GM13977 (cell line): ENCODE measurements around the gene CEP83.

Source experiments
- DNase-seq: peaks from one replicate; pipeline ENCODE4 v3.0.0; 2012; ENCODE audit warnings: low spot score
- CTCF ChIP-seq: IDR thresholded peaks from 2 replicates; pipeline ENCODE4 v1.5.1; 2012; ENCODE audit warnings: mild to moderate bottlenecking, control low read depth; ENCODE audit not compliant: insufficient read depth; ENCODE audit errors: extremely low read depth, missing control alignments
- in situ Hi-C: fragments of 300-500 bp; cut with MboI; formaldehyde crosslinking; loops from one replicate; pipeline ENCODE4 v1.12.0; 2022; ENCODE audit warnings: low sequenced_read_pairs, low pct_unique_long_range_greater_than_20kb, mixed read lengths, inconsistent platforms; ENCODE audit not compliant: unreplicated experiment

Gene CEP83

DNA sequence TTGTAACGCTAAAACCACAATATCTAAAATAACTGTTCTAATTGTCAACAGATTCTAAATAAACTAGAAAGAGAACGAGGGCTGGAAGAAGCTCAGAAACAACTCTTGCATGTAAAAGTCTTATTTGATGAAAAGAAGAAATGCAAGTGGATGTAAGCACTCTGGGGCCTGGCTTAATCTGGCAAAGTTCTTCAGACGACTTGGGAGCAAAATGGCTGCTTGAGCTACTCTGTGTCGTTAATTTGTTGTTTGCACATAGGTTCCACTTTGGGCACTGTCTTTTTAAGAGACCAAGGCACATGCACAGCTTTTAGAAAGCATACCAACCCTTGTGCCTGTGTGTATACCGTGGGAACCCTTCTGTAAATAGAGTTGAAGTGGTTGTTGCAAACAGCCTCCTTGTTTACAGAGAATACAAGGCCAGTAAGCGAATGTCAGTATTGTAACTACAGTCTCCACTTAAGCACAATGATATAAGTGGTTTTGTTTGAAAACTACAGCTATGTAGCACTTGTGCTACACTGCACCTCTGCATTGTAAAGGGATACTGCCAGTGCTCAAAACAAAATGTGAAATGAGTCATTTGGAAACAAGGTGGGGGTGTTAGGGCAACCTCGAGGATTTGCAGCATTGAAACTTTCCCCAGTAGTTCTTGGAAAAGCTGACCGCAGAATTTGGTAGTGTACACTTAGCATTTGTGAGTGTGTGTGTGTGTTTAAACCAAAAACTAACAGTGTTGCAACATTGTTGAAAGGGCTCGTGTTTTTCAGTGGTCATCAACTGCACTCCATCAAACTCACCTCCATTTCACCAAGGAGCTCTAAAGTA is 154.3 kb downstream of the CEP83 start:
- no peak for DNase-seq
- no peak for TF ChIP-seq CTCF
- in situ Hi-C loops, result no loop called here

GRCh38 chr12:94304566-94305061 is 155.1 kb downstream of the CEP83 start:
- in situ Hi-C loops, result no loop called here
- TF ChIP-seq CTCF, result no peak
- no peak for DNase-seq

DNA sequence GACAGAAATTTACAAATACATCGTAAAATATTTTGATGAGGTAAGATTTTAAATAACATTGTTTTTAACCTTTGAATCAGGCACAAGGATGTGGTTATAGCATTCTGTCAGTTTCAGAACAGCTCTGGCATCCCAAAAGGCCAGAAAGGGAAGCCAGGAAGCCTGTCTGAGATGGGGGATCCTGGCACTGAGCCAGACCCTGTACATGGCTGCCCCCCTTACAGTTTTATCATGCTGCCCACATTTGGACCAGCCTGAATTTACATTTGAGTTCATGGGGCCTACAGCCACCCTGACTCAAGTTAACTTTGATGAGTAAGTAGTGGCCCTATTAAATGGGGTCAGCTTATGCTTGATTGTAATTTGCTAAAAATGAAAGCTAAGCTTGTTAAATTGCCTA is 155.7 kb downstream of the CEP83 start:
- DNase-seq, result no peak
- TF ChIP-seq CTCF, result no peak
- in situ Hi-C loops, result no loop called here

DNA sequence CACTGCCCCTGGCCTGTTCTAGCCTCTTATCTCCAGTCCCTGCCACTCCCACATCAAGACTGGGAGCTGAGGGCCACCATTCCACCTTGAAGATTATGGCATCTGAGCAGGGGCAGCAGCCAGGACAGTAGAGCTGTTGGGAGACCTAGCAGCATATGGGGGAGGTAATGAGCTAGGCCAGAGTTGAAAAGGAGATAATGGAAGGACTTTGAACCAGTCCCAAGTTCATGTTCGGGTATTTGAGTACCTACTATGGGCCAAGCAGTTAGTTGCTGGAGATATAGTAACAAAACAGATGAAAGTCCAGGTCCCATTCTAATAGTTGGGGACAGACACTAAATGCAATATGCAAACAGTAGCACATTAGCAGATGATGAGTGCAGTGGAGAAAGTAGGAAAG is 159.8 kb downstream of the CEP83 start:
- in situ Hi-C loops, result no loop called here
- no peak for TF ChIP-seq CTCF
- no peak for DNase-seq

- in situ Hi-C loops, result no loop called here
- no peak for TF ChIP-seq CTCF
- no peak for DNase-seq
These were observed 161.7 kb downstream of the CEP83 start for GRCh38 chr12:94297876-94298505.

DNA sequence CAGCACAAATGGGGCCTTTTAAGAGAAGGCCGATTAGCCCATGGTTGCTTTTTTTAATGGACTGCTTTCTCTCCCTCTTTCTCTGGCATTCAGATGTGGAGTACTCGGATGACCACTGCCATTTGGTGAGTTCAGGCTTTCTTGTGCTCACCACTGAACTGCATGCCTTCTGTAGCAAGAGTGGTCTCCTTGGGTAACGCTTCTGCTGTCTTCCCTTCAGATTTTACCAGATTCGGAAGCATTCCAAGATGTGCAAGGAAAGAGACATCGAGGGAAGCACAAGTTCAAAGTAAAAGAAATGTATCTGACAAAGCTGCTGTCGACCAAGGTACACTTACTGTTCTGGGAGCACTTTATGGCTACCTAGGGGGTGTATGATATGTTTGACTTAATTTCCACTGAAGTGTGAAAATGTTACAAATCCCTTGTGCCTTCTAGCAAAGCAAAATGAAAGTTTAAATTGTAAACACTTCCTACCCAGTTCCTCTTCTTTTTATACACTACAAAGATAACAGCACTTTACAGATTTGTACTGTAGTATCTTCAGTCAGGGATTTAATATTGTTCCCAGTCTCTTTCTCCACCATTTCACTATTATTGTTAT is 162.5 kb downstream of the CEP83 start:
- no peak for DNase-seq
- TF ChIP-seq CTCF, result no peak
- in situ Hi-C loops, result no loop called here
